GM23338 (cell line): ENCODE data around the gene SMOC2. TPM values are rescaled to one million over a fixed set of nuclear protein-coding genes. Genes with fewer than 3 reads are reported as not detected.
A peak's percentile ranks its signal among the peaks of the same experiment; 100 is the strongest.
"Not testable (repeated sequence)": the region's sequence is repeated elsewhere in the genome, so short reads cannot be mapped to it uniquely, and the experiment has no call there.

Experiments used
- ATAC-seq: fragments of 200-7000 bp; cut with Tn5 transposase; 3 replicates; pipeline ENCODE4 v1.9.1; 2020
- DNase-seq: peaks from one replicate; pipeline ENCODE4 v3.0.0-alpha.2; 2015; ENCODE audit warnings: low spot score
- H2AFZ ChIP-seq: fragments of 200-600 bp; sonication (generic); 2 replicates; pipeline ENCODE4 v1.8.0; 2016; ENCODE audit warnings: antibody characterized with exemption, mild to moderate bottlenecking, moderate library complexity
- H3F3A ChIP-seq: fragments of 200-600 bp; sonication (generic); replicated peaks from 2 replicates; pipeline ENCODE4 v1.8.0; 2017; ENCODE audit warnings: antibody characterized with exemption, mixed run types, low read depth
- H3K27ac ChIP-seq: fragments of 200-600 bp; sonication (generic); 2 replicates; pipeline ENCODE4 v1.6.1; 2016; ENCODE audit warnings: low read depth
- H3K27me3 ChIP-seq: fragments of 200-600 bp; sonication (generic); 2 replicates; pipeline ENCODE4 v1.8.0; 2016; ENCODE audit warnings: mild to moderate bottlenecking, mixed run types, moderate library complexity; ENCODE audit not compliant: insufficient read depth
- H3K36me3 ChIP-seq: fragments of 200-600 bp; sonication (generic); 2 replicates; pipeline ENCODE4 v1.8.0; 2016; ENCODE audit warnings: mild to moderate bottlenecking; ENCODE audit not compliant: insufficient read depth
- H3K4me1 ChIP-seq: fragments of 200-600 bp; sonication (generic); 2 replicates; pipeline ENCODE4 v1.8.0; 2016; ENCODE audit warnings: mild to moderate bottlenecking, moderate library complexity; ENCODE audit not compliant: insufficient read depth
- H3K4me2 ChIP-seq: fragments of 200-600 bp; sonication (generic); 2 replicates; pipeline ENCODE4 v1.7.1; 2017; ENCODE audit warnings: mixed run types
- H3K4me3 ChIP-seq: fragments of 200-600 bp; sonication (generic); 2 replicates; pipeline ENCODE4 v1.6.1; 2016; ENCODE audit warnings: mixed run types
- H3K79me2 ChIP-seq: fragments of 200-600 bp; sonication (generic); replicated peaks from 2 replicates; pipeline ENCODE4 v1.8.0; 2017; ENCODE audit warnings: mild to moderate bottlenecking; ENCODE audit not compliant: insufficient read depth
- H3K9me2 ChIP-seq: fragments of 200-600 bp; sonication (generic); 2 replicates; pipeline ENCODE4 v1.8.0; 2017; ENCODE audit not compliant: insufficient read depth
- H4K20me1 ChIP-seq: fragments of 200-600 bp; sonication (generic); replicated peaks from 2 replicates; pipeline ENCODE4 v1.8.0; 2017; ENCODE audit warnings: mild to moderate bottlenecking; ENCODE audit not compliant: insufficient read depth
- H3K27ac Mint-ChIP-seq: 2 replicates; pipeline ENCODE4 v1.8.0; 2020; ENCODE audit warnings: inconsistent platforms, mild to moderate bottlenecking, moderate library complexity, mixed read lengths
- H3K27me3 Mint-ChIP-seq: 3 replicates; pipeline ENCODE4 v1.8.0; 2022; ENCODE audit warnings: low read depth, mild to moderate bottlenecking, moderate library complexity, mixed read lengths, inconsistent platforms; ENCODE audit not compliant: insufficient read depth, poor library complexity
- H3K36me3 Mint-ChIP-seq: 3 replicates; pipeline ENCODE4 v1.8.0; 2021; ENCODE audit warnings: low read depth, mild to moderate bottlenecking, inconsistent platforms, moderate library complexity, mixed read lengths
- H3K4me1 Mint-ChIP-seq: 3 replicates; pipeline ENCODE4 v1.8.0; 2020; ENCODE audit warnings: mild to moderate bottlenecking, inconsistent platforms, mixed read lengths
- H3K4me3 Mint-ChIP-seq: 3 replicates; pipeline ENCODE4 v1.8.0; 2021; ENCODE audit warnings: moderate library complexity, mild to moderate bottlenecking, inconsistent platforms, mixed read lengths
- H3K9me3 Mint-ChIP-seq: 3 replicates; pipeline ENCODE4 v1.8.0; 2020; ENCODE audit warnings: moderate library complexity, mild to moderate bottlenecking, inconsistent platforms, mixed read lengths
- CREB1 ChIP-seq: fragments of 250-450 bp; sonication (Bioruptor Pico); IDR thresholded peaks from 2 replicates; pipeline ENCODE4 v1.5.0; 2020; ENCODE audit warnings: low read depth, mild to moderate bottlenecking, moderate library complexity
- CTCF ChIP-seq, 2 experiments: fragments of 200-600 bp in 1 of 2; sonication (generic) in 1 of 2; conservative IDR thresholded peaks; 2 replicates each; pipeline versions ENCODE4 v1.5.1 to v1.6.1; 2016 to 2017; ENCODE audit warnings: antibody characterized with exemption in 2 of 2, low read depth in 2 of 2, mild to moderate bottlenecking in 2 of 2, moderate library complexity in 1 of 2
- EZH2phosphoT487 ChIP-seq: fragments of 200-600 bp; sonication (generic); IDR thresholded peaks from one replicate; pipeline ENCODE4 v1.8.1; 2018; ENCODE audit warnings: antibody characterized with exemption; ENCODE audit not compliant: unreplicated experiment
- ZNF331 ChIP-seq: fragments of 250-450 bp; sonication (Bioruptor Pico); IDR thresholded peaks from 2 replicates; pipeline ENCODE4 v1.5.0; 2020; ENCODE audit warnings: low read depth, mild to moderate bottlenecking, moderate library complexity
- ZNF462 ChIP-seq: fragments of 250-450 bp; sonication (Bioruptor Pico); IDR thresholded peaks from 2 replicates; pipeline ENCODE4 v1.5.0; 2020; ENCODE audit warnings: mild to moderate bottlenecking, moderate library complexity
- polyA plus RNA-seq: library from polyadenylated mRNA; unstranded; fragments of >200 nt; fragmentation: Nextera tagmentation; extraction: Ambion mirVana; gene quantifications from 2 replicates; pipeline ENCODE4 v1.2.1, GENCODE V29; 2016
- total RNA-seq: library from RNA; depleted of rRNA; stranded (reverse); fragments of >200 nt; shearing (Covaris generic); gene quantifications from 2 replicates; pipeline ENCODE4 v1.2.3, GENCODE V29; 2014

SMOC2 gene
- total and polyA plus RNA-seq, 2 experiments from 2014 or later, result 4.3 to 6.5 TPM

- H3K4me3 ChIP-seq, H3K9me2 ChIP-seq, H3K79me2 ChIP-seq, H3K36me3 Mint-ChIP-seq, DNase-seq, H3K36me3 ChIP-seq, H2AFZ ChIP-seq, H3K27ac ChIP-seq, H3K27ac Mint-ChIP-seq, H3K27me3 Mint-ChIP-seq, H3K4me2 ChIP-seq, H3K4me3 Mint-ChIP-seq, H4K20me1 ChIP-seq, H3K27me3 ChIP-seq, H3F3A ChIP-seq, H3K9me3 Mint-ChIP-seq, H3K4me1 ChIP-seq: not testable (repeated sequence)
- peak; percentile 63 for ATAC-seq
- peaks cover 44% of the 10 kb centered on the region for H3K4me1 Mint-ChIP-seq
Observed at GRCh38 chr6:168692915-168693257, 251.9 kb downstream of the SMOC2 start.

- not testable (repeated sequence) for H3K9me3 Mint-ChIP-seq, H3K27me3 ChIP-seq, H3K79me2 ChIP-seq, H2AFZ ChIP-seq, H3K9me2 ChIP-seq, H4K20me1 ChIP-seq, H3K27me3 Mint-ChIP-seq, H3F3A ChIP-seq, H3K36me3 Mint-ChIP-seq, H3K36me3 ChIP-seq, DNase-seq, H3K4me1 ChIP-seq, H3K4me3 ChIP-seq, H3K4me3 Mint-ChIP-seq, H3K27ac ChIP-seq
- peak overlapping the region; percentile 92 for H3K27ac Mint-ChIP-seq
- ATAC-seq, result peak; percentile 74
- H3K4me2 ChIP-seq, result peak overlapping the region; percentile 4; the same call in 1 of the 2 replicates
- peaks cover 39% of the 10 kb centered on the region for H3K4me1 Mint-ChIP-seq
Observed at GRCh38 chr6:168694797-168695196, 253.8 kb downstream of the SMOC2 start.

- no peaks in the 10 kb centered on the region; the same call in 2 of the 3 replicates for H3K9me3 Mint-ChIP-seq
- no peaks in the 10 kb centered on the region for H3F3A ChIP-seq
- peaks cover 10% of the 10 kb centered on the region; the same call in 1 of the 2 replicates for H3K4me1 ChIP-seq
- H3K4me3 ChIP-seq, result no peak overlapping the region
- no peak overlapping the region for H3K27ac ChIP-seq
- peaks cover 39% of the 10 kb centered on the region for H3K4me1 Mint-ChIP-seq
- peaks cover 8% of the 10 kb centered on the region for H3K27me3 Mint-ChIP-seq
- H3K9me2 ChIP-seq, result no peaks in the 10 kb centered on the region
- DNase-seq, result peak; percentile 93
- no peaks in the 10 kb centered on the region; the same call in 2 of the 3 replicates for H3K36me3 Mint-ChIP-seq
- H3K36me3 ChIP-seq, result no peaks in the 10 kb centered on the region
- peak; percentile 82 for ATAC-seq
- H3K4me3 Mint-ChIP-seq, result peak overlapping the region; percentile 32; the same call in 2 of the 3 replicates
- H3K27me3 ChIP-seq, result no peaks in the 10 kb centered on the region
- no peaks in the 10 kb centered on the region for H3K79me2 ChIP-seq
- H3K27ac Mint-ChIP-seq, result peak overlapping the region; percentile 92
- no peak overlapping the region for H3K4me2 ChIP-seq
- no peaks in the 10 kb centered on the region for H4K20me1 ChIP-seq
- H2AFZ ChIP-seq, result no peak overlapping the region
- TF ChIP-seq CTCF (conservative IDR thresholded peaks at IDR 0.05; ENCODE audit: low read depth in 2 of 2), result no peak
- TF ChIP-seq ZNF462 (CRISPR knock-in tag), result peak; percentile 82
- no peak for TF ChIP-seq ZNF331 (CRISPR knock-in tag)
- TF ChIP-seq CREB1 (CRISPR knock-in tag), result peak; percentile 62
- TF ChIP-seq EZH2phosphoT487, result no peak
Observed at GRCh38 chr6:168695701-168696100, 254.7 kb downstream of the SMOC2 start.
